OCI-LY1 (cell line): Measurements from ENCODE around the gene C9orf50.

Experiments
- EZH2 ChIP-seq: fragments of 200-600 bp; sonication (generic), shearing (Covaris generic); IDR thresholded peaks from 2 replicates; pipeline ENCODE4 v1.8.0; 2017; ENCODE audit warnings: borderline replicate concordance, mixed run types, mild to moderate bottlenecking, antibody characterized with exemption, low read length, moderate library complexity, mixed read lengths
- TF ChIP-seq, protein P1 (sequence below): fragments of 200-600 bp; sonication (generic), shearing (Covaris generic); IDR thresholded peaks from 2 replicates; pipeline ENCODE4 v1.5.1; 2017; ENCODE audit warnings: mild to moderate bottlenecking, antibody characterized with exemption, low read length, moderate library complexity, mixed read lengths

DNA sequence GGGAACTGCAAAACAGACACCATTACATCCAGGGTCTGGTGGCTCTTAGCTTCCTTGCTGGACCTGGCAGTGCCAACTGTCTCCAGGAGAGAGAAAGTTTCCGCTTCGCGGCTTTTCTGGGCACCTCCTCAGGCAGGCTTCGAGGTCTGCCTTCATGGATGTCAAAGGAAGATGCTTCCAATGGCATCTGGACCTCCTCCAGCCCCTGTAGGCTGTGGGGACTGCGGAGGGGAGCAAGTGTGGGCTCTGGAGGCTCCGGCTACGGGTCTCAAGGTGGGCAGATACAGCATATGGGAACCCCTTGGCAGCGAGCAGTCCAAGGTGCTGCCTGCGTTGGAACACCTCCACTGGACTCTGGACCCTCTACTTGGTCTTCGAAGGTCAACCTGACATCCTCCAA, 6.0 kb downstream of the C9orf50 start:
- TF ChIP-seq, protein P1, sequence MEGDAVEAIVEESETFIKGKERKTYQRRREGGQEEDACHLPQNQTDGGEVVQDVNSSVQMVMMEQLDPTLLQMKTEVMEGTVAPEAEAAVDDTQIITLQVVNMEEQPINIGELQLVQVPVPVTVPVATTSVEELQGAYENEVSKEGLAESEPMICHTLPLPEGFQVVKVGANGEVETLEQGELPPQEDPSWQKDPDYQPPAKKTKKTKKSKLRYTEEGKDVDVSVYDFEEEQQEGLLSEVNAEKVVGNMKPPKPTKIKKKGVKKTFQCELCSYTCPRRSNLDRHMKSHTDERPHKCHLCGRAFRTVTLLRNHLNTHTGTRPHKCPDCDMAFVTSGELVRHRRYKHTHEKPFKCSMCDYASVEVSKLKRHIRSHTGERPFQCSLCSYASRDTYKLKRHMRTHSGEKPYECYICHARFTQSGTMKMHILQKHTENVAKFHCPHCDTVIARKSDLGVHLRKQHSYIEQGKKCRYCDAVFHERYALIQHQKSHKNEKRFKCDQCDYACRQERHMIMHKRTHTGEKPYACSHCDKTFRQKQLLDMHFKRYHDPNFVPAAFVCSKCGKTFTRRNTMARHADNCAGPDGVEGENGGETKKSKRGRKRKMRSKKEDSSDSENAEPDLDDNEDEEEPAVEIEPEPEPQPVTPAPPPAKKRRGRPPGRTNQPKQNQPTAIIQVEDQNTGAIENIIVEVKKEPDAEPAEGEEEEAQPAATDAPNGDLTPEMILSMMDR, result no peak
- no peak for TF ChIP-seq EZH2
